Measurements from ENCODE around the gene TMEM150C. TPM values are rescaled to one million over a fixed set of nuclear protein-coding genes. Genes with fewer than 3 reads are reported as not detected.

TMEM150C gene
- polyA plus RNA-seq, 1 donor from 2014 or later: 4.9 TPM

- no peak overlapping the region for H3K4me2 ChIP-seq (ENCODE audit: low read length)
- no peak overlapping the region for H3K27ac ChIP-seq (ENCODE audit: low read length)
- H3K9me3 ChIP-seq (ENCODE audit: low read length): no peaks in the 10 kb centered on the region
- TF ChIP-seq MXI1 (conservative IDR thresholded peaks at IDR 0.05; ENCODE audit: poor library complexity, severe bottlenecking) (no peak), EZH2 (IDR thresholded peaks at IDR 0.05; ENCODE audit: borderline replicate concordance, insufficient read depth, low read length, poor library complexity, severe bottlenecking) (no peak), POLR2AphosphoS5 (IDR thresholded peaks at IDR 0.05) (no peak), REST (IDR thresholded peaks at IDR 0.05; ENCODE audit: borderline replicate concordance) (no peak), SMC3 (conservative IDR thresholded peaks at IDR 0.05; ENCODE audit: poor library complexity) (no peak), RAD21 (conservative IDR thresholded peaks at IDR 0.05) (no peak)
- H3F3A ChIP-seq (ENCODE audit: insufficient read depth, low read length, poor library complexity, severe bottlenecking): no peaks in the 10 kb centered on the region
- H2AFZ ChIP-seq (ENCODE audit: low read depth, low read length): no peak overlapping the region
- H3K9me2 ChIP-seq (ENCODE audit: insufficient read depth, low read length): no peaks in the 10 kb centered on the region
- no peaks in the 10 kb centered on the region for H3K36me3 ChIP-seq (ENCODE audit: insufficient read depth, low read length)
- no peak overlapping the region for H3K9ac ChIP-seq (ENCODE audit: low read length)
- H3K4me3 ChIP-seq (ENCODE audit: low read length): no peak overlapping the region
- no peaks in the 10 kb centered on the region for H3K27me3 ChIP-seq (ENCODE audit: insufficient read depth, low read depth, low read length)
- H4K20me1 ChIP-seq (ENCODE audit: insufficient read depth): no peaks in the 10 kb centered on the region
- no peaks in the 10 kb centered on the region for H3K79me2 ChIP-seq (replicated peaks; ENCODE audit: insufficient read depth, low read length)
Measured at GRCh38 chr4:82577451-82577850, 15.7 kb upstream of the TMEM150C start.

GRCh38 chr4:82569727-82570126 is 7.9 kb upstream of the TMEM150C start:
- no peaks in the 10 kb centered on the region for H4K20me1 ChIP-seq (ENCODE audit: insufficient read depth)
- no peak overlapping the region for H3K9ac ChIP-seq (ENCODE audit: low read length)
- H3K79me2 ChIP-seq (replicated peaks; ENCODE audit: insufficient read depth, low read length): no peaks in the 10 kb centered on the region
- H3K9me2 ChIP-seq (ENCODE audit: insufficient read depth, low read length): no peaks in the 10 kb centered on the region
- H3K36me3 ChIP-seq (ENCODE audit: insufficient read depth, low read length): no peaks in the 10 kb centered on the region
- H3K4me3 ChIP-seq (ENCODE audit: low read length): no peak overlapping the region
- no peak overlapping the region for H2AFZ ChIP-seq (ENCODE audit: low read depth, low read length)
- no peaks in the 10 kb centered on the region for H3K9me3 ChIP-seq (ENCODE audit: low read length)
- H3K27ac ChIP-seq (ENCODE audit: low read length): no peak overlapping the region
- no peaks in the 10 kb centered on the region for H3K27me3 ChIP-seq (ENCODE audit: insufficient read depth, low read depth, low read length)
- no peaks in the 10 kb centered on the region for H3F3A ChIP-seq (ENCODE audit: insufficient read depth, low read length, poor library complexity, severe bottlenecking)
- TF ChIP-seq EZH2 (IDR thresholded peaks at IDR 0.05; ENCODE audit: borderline replicate concordance, insufficient read depth, low read length, poor library complexity, severe bottlenecking): no peak
- no peak overlapping the region for H3K4me2 ChIP-seq (ENCODE audit: low read length)

GRCh38 chr4:82569076-82569475 is 7.3 kb upstream of the TMEM150C start:
- H3K36me3 ChIP-seq (ENCODE audit: insufficient read depth, low read length): no peaks in the 10 kb centered on the region
- H3K27ac ChIP-seq (ENCODE audit: low read length): no peak overlapping the region
- H3F3A ChIP-seq (ENCODE audit: insufficient read depth, low read length, poor library complexity, severe bottlenecking): no peaks in the 10 kb centered on the region
- no peaks in the 10 kb centered on the region for H4K20me1 ChIP-seq (ENCODE audit: insufficient read depth)
- no peaks in the 10 kb centered on the region for H3K27me3 ChIP-seq (ENCODE audit: insufficient read depth, low read depth, low read length)
- H3K9me2 ChIP-seq (ENCODE audit: insufficient read depth, low read length): no peaks in the 10 kb centered on the region
- H3K4me2 ChIP-seq (ENCODE audit: low read length): no peak overlapping the region
- peak; percentile 18 for TF ChIP-seq POLR2AphosphoS5 (IDR thresholded peaks at IDR 0.05)
- peak; percentile 63 for TF ChIP-seq REST (IDR thresholded peaks at IDR 0.05; ENCODE audit: borderline replicate concordance)
- TF ChIP-seq MXI1 (conservative IDR thresholded peaks at IDR 0.05; ENCODE audit: poor library complexity, severe bottlenecking): no peak
- H3K4me3 ChIP-seq (ENCODE audit: low read length): peak overlapping the region; percentile 6
- H2AFZ ChIP-seq (ENCODE audit: low read depth, low read length): no peak overlapping the region
- H3K9me3 ChIP-seq (ENCODE audit: low read length): no peaks in the 10 kb centered on the region
- no peaks in the 10 kb centered on the region for H3K79me2 ChIP-seq (replicated peaks; ENCODE audit: insufficient read depth, low read length)
- no peak overlapping the region for H3K9ac ChIP-seq (ENCODE audit: low read length)

Measured in neural cell (in vitro differentiated cells).